Progenitor cell of endocrine pancreas (in vitro differentiated cells): ENCODE measurements around the gene SUGP1. TPM values are rescaled to one million over a fixed set of nuclear protein-coding genes. Genes with fewer than 3 reads are reported as not detected.

Source experiments
- DNase-seq: peaks from one replicate; pipeline ENCODE4 v3.0.0; 2021; ENCODE audit warnings: low spot score; ENCODE audit not compliant: unreplicated experiment
- H3K27ac Mint-ChIP-seq: 2 replicates; pipeline ENCODE4 v1.8.0; 2021; ENCODE audit warnings: mild to moderate bottlenecking, moderate library complexity, mixed read lengths
- H3K27me3 Mint-ChIP-seq: 2 replicates; pipeline ENCODE4 v1.8.0; 2021; ENCODE audit warnings: mixed read lengths
- H3K36me3 Mint-ChIP-seq: 2 replicates; pipeline ENCODE4 v1.8.0; 2022; ENCODE audit warnings: mixed read lengths; ENCODE audit not compliant: insufficient read depth
- H3K4me1 Mint-ChIP-seq: 2 replicates; pipeline ENCODE4 v1.8.0; 2021; ENCODE audit warnings: low read depth, mixed read lengths
- H3K4me3 Mint-ChIP-seq: 2 replicates; pipeline ENCODE4 v1.8.0; 2021; ENCODE audit warnings: low read depth, mild to moderate bottlenecking, moderate library complexity, mixed read lengths
- H3K9me3 Mint-ChIP-seq: 2 replicates; pipeline ENCODE4 v1.8.0; 2021; ENCODE audit warnings: low read depth, mixed read lengths
- total RNA-seq: library from RNA; stranded (reverse); gene quantifications from 2 replicates; pipeline ENCODE4 v1.2.1, GENCODE V29; 2021
- TF ChIP-seq, protein P1 (sequence below): fragments of 200-600 bp; sonication (generic); IDR thresholded peaks from one replicate; pipeline ENCODE4 v1.5.0; 2021; ENCODE audit warnings: antibody characterized with exemption, mild to moderate bottlenecking; ENCODE audit not compliant: unreplicated experiment

SUGP1 gene
- total RNA-seq, 1 donor from 2014 or later, result 95.6 TPM

DNA sequence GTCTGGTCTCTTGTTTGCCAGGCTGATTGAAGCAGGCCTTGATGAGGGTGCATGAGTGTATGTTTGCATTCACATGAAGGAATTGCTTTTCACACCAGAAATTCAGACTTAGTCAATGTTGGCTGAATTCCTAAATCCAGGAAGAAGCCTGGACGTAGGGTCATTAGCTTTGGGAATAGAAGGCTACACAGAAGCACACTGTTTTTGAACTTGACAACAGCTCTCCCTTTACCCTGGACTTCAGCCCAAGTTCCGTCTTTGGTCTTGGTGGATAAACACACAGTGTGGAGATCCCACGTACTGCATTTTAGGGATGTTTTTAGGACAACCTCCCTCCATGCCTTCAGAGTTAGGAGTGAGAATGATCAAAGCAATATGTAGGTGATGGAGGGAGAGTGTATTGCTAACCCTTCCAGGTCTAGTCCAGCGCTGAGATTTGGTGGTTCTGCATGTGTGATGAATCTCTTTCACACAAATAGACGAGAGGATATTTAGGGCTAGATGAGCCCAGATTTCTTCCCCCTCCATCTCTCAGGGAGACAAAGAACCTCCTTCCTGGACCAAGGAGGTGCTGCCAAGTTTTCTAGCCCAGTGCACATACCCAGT lies 70.0 kb downstream of the SUGP1 start:
- TF ChIP-seq, protein P1, sequence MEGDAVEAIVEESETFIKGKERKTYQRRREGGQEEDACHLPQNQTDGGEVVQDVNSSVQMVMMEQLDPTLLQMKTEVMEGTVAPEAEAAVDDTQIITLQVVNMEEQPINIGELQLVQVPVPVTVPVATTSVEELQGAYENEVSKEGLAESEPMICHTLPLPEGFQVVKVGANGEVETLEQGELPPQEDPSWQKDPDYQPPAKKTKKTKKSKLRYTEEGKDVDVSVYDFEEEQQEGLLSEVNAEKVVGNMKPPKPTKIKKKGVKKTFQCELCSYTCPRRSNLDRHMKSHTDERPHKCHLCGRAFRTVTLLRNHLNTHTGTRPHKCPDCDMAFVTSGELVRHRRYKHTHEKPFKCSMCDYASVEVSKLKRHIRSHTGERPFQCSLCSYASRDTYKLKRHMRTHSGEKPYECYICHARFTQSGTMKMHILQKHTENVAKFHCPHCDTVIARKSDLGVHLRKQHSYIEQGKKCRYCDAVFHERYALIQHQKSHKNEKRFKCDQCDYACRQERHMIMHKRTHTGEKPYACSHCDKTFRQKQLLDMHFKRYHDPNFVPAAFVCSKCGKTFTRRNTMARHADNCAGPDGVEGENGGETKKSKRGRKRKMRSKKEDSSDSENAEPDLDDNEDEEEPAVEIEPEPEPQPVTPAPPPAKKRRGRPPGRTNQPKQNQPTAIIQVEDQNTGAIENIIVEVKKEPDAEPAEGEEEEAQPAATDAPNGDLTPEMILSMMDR, result no peak
- no peaks in the 10 kb centered on the region for H3K9me3 Mint-ChIP-seq
- H3K27me3 Mint-ChIP-seq, result peaks cover 54% of the 10 kb centered on the region
- no peaks in the 10 kb centered on the region for H3K4me1 Mint-ChIP-seq
- no peak overlapping the region for H3K4me3 Mint-ChIP-seq
- no peak overlapping the region for H3K27ac Mint-ChIP-seq
- H3K36me3 Mint-ChIP-seq, result no peaks in the 10 kb centered on the region
- no peak for DNase-seq

DNA sequence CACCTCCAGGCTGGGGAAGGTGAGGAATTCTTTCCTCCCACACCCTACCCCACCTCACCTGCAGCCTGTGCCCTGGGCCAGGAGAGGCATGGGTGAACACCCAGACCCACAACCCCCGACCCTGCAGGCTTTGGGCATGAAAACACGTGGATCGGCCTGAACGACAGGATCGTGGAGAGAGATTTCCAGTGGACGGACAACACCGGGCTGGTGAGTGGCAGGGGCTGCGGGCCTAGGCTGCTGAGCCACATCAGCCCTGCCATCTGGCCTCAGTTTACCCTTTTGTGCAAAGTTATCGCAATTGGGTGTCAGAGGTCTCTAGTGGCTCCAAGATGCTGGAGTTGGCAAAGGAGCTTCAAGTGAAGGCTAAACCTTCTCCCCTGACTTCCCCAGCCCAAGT lies 79.8 kb downstream of the SUGP1 start:
- Mint-ChIP-seq H3K9me3 (peaks cover 6% of the 10 kb centered on the region), H3K4me1 (no peaks in the 10 kb centered on the region), H3K27ac (no peak overlapping the region), H3K4me3 (no peak overlapping the region), H3K36me3 (no peaks in the 10 kb centered on the region), H3K27me3 (peaks cover 18% of the 10 kb centered on the region)
- TF ChIP-seq, protein P1, result no peak
- no peak for DNase-seq

DNA sequence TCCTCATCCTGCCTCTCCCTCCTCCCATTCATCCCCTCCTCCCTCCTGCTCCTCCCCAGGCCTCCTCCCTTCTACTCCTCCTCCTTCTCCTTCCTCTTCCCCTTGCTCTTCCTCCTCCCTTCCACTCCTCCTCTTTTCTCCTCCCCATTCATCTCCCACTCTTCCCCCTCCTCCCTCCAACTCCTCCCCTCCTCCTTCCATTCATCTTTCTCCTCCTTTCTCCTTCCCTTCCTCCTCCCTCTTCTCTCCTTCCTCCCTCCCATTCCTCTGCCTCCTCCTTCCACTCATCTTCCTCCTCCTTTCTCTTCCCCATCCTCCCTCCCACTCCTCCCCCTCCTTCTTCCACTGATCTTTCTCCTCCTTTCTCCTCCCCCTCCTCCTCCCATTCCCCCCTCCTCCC lies 80.6 kb downstream of the SUGP1 start:
- peaks cover 18% of the 10 kb centered on the region for H3K27me3 Mint-ChIP-seq
- no peak overlapping the region for H3K4me3 Mint-ChIP-seq
- H3K36me3 Mint-ChIP-seq, result no peaks in the 10 kb centered on the region
- H3K27ac Mint-ChIP-seq, result no peak overlapping the region
- H3K9me3 Mint-ChIP-seq, result peaks cover 6% of the 10 kb centered on the region
- TF ChIP-seq, protein P1, result no peak
- no peaks in the 10 kb centered on the region for H3K4me1 Mint-ChIP-seq
- no peak for DNase-seq

DNA sequence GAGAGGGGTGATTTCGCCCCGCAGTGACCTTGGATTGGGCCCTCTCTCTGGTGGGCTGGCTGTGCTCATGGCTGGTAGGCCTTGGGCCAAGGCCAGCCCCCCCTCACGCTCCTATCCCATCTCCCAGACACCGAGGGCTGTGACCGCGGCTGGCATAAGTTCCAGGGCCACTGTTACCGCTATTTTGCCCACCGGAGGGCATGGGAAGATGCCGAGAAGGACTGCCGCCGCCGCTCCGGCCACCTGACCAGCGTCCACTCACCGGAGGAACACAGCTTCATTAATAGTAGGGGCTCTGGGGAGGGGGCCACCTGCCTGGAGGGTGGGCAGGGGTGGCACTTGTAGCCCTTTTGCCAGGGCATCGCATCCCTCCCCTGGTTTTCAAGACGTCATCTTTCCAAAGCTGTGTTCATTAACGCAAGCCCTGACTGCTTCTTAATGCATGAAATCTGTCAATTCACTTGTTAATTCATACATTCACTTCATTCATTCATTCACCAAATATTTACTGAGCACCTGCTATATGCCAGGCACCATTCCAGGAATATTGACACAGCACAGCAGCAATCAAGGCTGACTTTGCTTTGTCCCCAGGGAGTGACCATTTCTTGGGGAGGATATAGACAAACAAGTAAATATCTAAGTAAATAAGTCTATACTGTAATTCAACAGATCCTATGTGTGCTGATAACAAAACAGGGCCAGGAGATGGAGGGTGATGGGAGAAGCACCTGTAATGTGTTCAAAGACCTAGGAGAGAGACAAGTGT lies 82.0 kb downstream of the SUGP1 start:
- TF ChIP-seq, protein P1, result no peak
- no peak for DNase-seq
- H3K36me3 Mint-ChIP-seq, result no peaks in the 10 kb centered on the region
- no peak overlapping the region for H3K27ac Mint-ChIP-seq
- H3K4me3 Mint-ChIP-seq, result no peak overlapping the region
- H3K4me1 Mint-ChIP-seq, result no peaks in the 10 kb centered on the region
- H3K27me3 Mint-ChIP-seq, result peaks cover 18% of the 10 kb centered on the region
- H3K9me3 Mint-ChIP-seq, result peaks cover 6% of the 10 kb centered on the region

DNA sequence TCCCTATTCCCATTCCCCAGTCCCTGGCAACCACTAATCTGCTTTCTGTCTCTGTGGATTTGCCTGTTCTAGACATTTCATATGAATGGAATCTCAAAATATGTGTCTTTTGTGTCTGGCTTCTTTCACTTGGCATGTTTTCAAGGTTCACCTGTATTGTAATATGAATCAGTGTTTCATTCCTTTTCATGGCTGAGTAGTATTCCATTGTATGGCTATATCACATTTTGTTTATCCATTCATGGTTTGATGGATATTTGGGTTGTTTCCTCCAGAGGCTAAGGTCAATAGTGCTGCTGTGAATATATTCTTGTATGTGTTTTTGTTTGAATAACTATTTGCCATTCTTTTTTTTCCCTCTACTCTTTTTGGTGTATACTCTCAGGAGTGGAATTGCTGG lies 84.1 kb downstream of the SUGP1 start:
- no peaks in the 10 kb centered on the region for H3K4me1 Mint-ChIP-seq
- TF ChIP-seq, protein P1, result no peak
- peaks cover 6% of the 10 kb centered on the region for H3K9me3 Mint-ChIP-seq
- H3K27ac Mint-ChIP-seq, result no peak overlapping the region
- H3K27me3 Mint-ChIP-seq, result peaks cover 26% of the 10 kb centered on the region
- no peak for DNase-seq
- H3K4me3 Mint-ChIP-seq, result no peak overlapping the region
- no peaks in the 10 kb centered on the region for H3K36me3 Mint-ChIP-seq
